Stimulated activated effector memory CD8-positive, alpha-beta T cell treated with anti-CD3 and anti-CD28 coated beads, Interleukin-12 subunit alpha, Interleukin-12 subunit beta, amount 100 ng/mL, for 72 hours (primary cell): ENCODE data around the gene TEX38.
A peak's percentile ranks its signal among the peaks of the same experiment; 100 is the strongest.

Source experiments
- ATAC-seq: fragments of 150-1000 bp; cut with Tn5 transposase; 2 replicates; pipeline ENCODE4 v1.10.0; 2021
- DNase-seq, 2 donors: peaks; one replicate each; pipeline ENCODE4 v3.0.0; 2021 to 2022; ENCODE audit warnings: low spot score in 2 of 2
- H3K27ac Mint-ChIP-seq: one replicate; pipeline ENCODE4 v1.8.0; 2022; ENCODE audit warnings: mild to moderate bottlenecking, mixed read lengths
- H3K36me3 Mint-ChIP-seq: one replicate; pipeline ENCODE4 v1.8.0; 2022; ENCODE audit warnings: mild to moderate bottlenecking, mixed read lengths
- H3K4me1 Mint-ChIP-seq: one replicate; pipeline ENCODE4 v1.8.0; 2022; ENCODE audit warnings: mixed read lengths
- H3K4me3 Mint-ChIP-seq: one replicate; pipeline ENCODE4 v1.8.0; 2022; ENCODE audit warnings: mild to moderate bottlenecking, mixed read lengths
- H3K9me3 Mint-ChIP-seq: one replicate; pipeline ENCODE4 v1.8.0; 2022; ENCODE audit warnings: mixed read lengths

The TEX38 gene

GRCh38 chr1:46672696-46673095, 1.0 kb downstream of the TEX38 start:
- H3K4me1 Mint-ChIP-seq: peaks cover 35% of the 10 kb centered on the region
- H3K9me3 Mint-ChIP-seq: no peaks in the 10 kb centered on the region
- peaks cover 40% of the 10 kb centered on the region for H3K36me3 Mint-ChIP-seq
- ATAC-seq: no peak
- H3K27ac Mint-ChIP-seq: peak overlapping the region; percentile 69
- H3K4me3 Mint-ChIP-seq: no peak overlapping the region
- DNase-seq: no peak

- no peak overlapping the region for H3K4me3 Mint-ChIP-seq
- ATAC-seq (peak; percentile 85), DNase-seq (no peak)
- peaks cover 50% of the 10 kb centered on the region for H3K36me3 Mint-ChIP-seq
- H3K9me3 Mint-ChIP-seq: no peaks in the 10 kb centered on the region
- peak overlapping the region; percentile 69 for H3K27ac Mint-ChIP-seq
- H3K4me1 Mint-ChIP-seq: peaks cover 35% of the 10 kb centered on the region
These were observed 2.1 kb downstream of the TEX38 start for GRCh38 chr1:46673749-46674182.

- peak overlapping the region; percentile 94 for H3K27ac Mint-ChIP-seq
- peaks cover 70% of the 10 kb centered on the region for H3K36me3 Mint-ChIP-seq
These were observed 4.1 kb downstream of the TEX38 start for GRCh38 chr1:46675549-46676314.

GRCh38 chr1:46676531-46676930, 4.9 kb downstream of the TEX38 start:
- Mint-ChIP-seq H3K4me1 (peaks cover 35% of the 10 kb centered on the region), H3K27ac (peak overlapping the region; percentile 94), H3K9me3 (no peaks in the 10 kb centered on the region), H3K36me3 (peaks cover 78% of the 10 kb centered on the region), H3K4me3 (no peak overlapping the region)
- ATAC-seq (no peak), DNase-seq (no peak)

More at GRCh38 chr1:46675549-46676314, 4.1 kb downstream of the TEX38 start:
- DNase-seq (no peak), ATAC-seq (peak; percentile 67)
- peak overlapping the region; percentile 39 for H3K4me3 Mint-ChIP-seq
- no peaks in the 10 kb centered on the region for H3K9me3 Mint-ChIP-seq
- peaks cover 35% of the 10 kb centered on the region for H3K4me1 Mint-ChIP-seq

- no peak for DNase-seq
- ATAC-seq: no peak
- Mint-ChIP-seq H3K4me3 (no peak overlapping the region), H3K27ac (peak overlapping the region; percentile 94), H3K4me1 (peaks cover 35% of the 10 kb centered on the region), H3K9me3 (no peaks in the 10 kb centered on the region), H3K36me3 (peaks cover 84% of the 10 kb centered on the region)
These were observed 5.7 kb downstream of the TEX38 start for GRCh38 chr1:46677339-46677738.

GRCh38 chr1:46679789-46680573, 8.3 kb downstream of the TEX38 start:
- DNase-seq: no peak

GRCh38 chr1:46681333-46682034, 9.8 kb downstream of the TEX38 start:
- Mint-ChIP-seq H3K4me3 (no peak overlapping the region), H3K36me3 (peaks cover 100% of the 10 kb centered on the region), H3K27ac (peak overlapping the region; percentile 85), H3K4me1 (peaks cover 11% of the 10 kb centered on the region), H3K9me3 (no peaks in the 10 kb centered on the region)
- no peak for DNase-seq
- ATAC-seq: no peak

More at GRCh38 chr1:46679789-46680573, 8.3 kb downstream of the TEX38 start:
- no peak overlapping the region for H3K27ac Mint-ChIP-seq
- peaks cover 25% of the 10 kb centered on the region for H3K4me1 Mint-ChIP-seq
- ATAC-seq: no peak
- no peaks in the 10 kb centered on the region for H3K9me3 Mint-ChIP-seq
- H3K4me3 Mint-ChIP-seq: no peak overlapping the region
- H3K36me3 Mint-ChIP-seq: peaks cover 97% of the 10 kb centered on the region

GRCh38 chr1:46682064-46682463, 10.4 kb downstream of the TEX38 start:
- Mint-ChIP-seq H3K9me3 (no peaks in the 10 kb centered on the region), H3K4me3 (no peak overlapping the region), H3K27ac (peak overlapping the region; percentile 85), H3K36me3 (peaks cover 100% of the 10 kb centered on the region), H3K4me1 (peaks cover 6% of the 10 kb centered on the region)
- no peak for DNase-seq
- no peak for ATAC-seq

GRCh38 chr1:46684670-46685069, 13.0 kb downstream of the TEX38 start:
- no peak for ATAC-seq
- Mint-ChIP-seq H3K36me3 (peaks cover 100% of the 10 kb centered on the region), H3K9me3 (no peaks in the 10 kb centered on the region), H3K27ac (peak overlapping the region; percentile 41), H3K4me1 (no peaks in the 10 kb centered on the region), H3K4me3 (no peak overlapping the region)
- DNase-seq: no peak

GRCh38 chr1:46686255-46686654, 14.6 kb downstream of the TEX38 start:
- ATAC-seq: no peak
- no peak for DNase-seq
- Mint-ChIP-seq H3K4me3 (no peak overlapping the region), H3K9me3 (no peaks in the 10 kb centered on the region), H3K36me3 (peaks cover 99% of the 10 kb centered on the region), H3K4me1 (no peaks in the 10 kb centered on the region), H3K27ac (peak overlapping the region; percentile 42)

- peak overlapping the region; percentile 42 for H3K27ac Mint-ChIP-seq
- peaks cover 99% of the 10 kb centered on the region for H3K36me3 Mint-ChIP-seq
- no peaks in the 10 kb centered on the region for H3K9me3 Mint-ChIP-seq
- H3K4me3 Mint-ChIP-seq: no peak overlapping the region
- no peak for DNase-seq
- no peaks in the 10 kb centered on the region for H3K4me1 Mint-ChIP-seq
- no peak for ATAC-seq
These were observed 15.5 kb downstream of the TEX38 start for GRCh38 chr1:46687093-46687659.

GRCh38 chr1:46687921-46688509, 16.4 kb downstream of the TEX38 start:
- H3K9me3 Mint-ChIP-seq: no peaks in the 10 kb centered on the region
- DNase-seq: no peak
- no peak overlapping the region for H3K4me3 Mint-ChIP-seq
- peaks cover 99% of the 10 kb centered on the region for H3K36me3 Mint-ChIP-seq
- H3K27ac Mint-ChIP-seq: peak overlapping the region; percentile 70
- no peaks in the 10 kb centered on the region for H3K4me1 Mint-ChIP-seq
- no peak for ATAC-seq

GRCh38 chr1:46689356-46689755, 17.7 kb downstream of the TEX38 start:
- no peak overlapping the region for H3K4me3 Mint-ChIP-seq
- no peaks in the 10 kb centered on the region for H3K9me3 Mint-ChIP-seq
- H3K36me3 Mint-ChIP-seq: peaks cover 99% of the 10 kb centered on the region
- no peak for ATAC-seq
- peak overlapping the region; percentile 70 for H3K27ac Mint-ChIP-seq
- H3K4me1 Mint-ChIP-seq: no peaks in the 10 kb centered on the region
- DNase-seq: no peak

GRCh38 chr1:46689897-46690296, 18.2 kb downstream of the TEX38 start:
- peaks cover 99% of the 10 kb centered on the region for H3K36me3 Mint-ChIP-seq

More at GRCh38 chr1:46689897-46690296, 18.2 kb downstream of the TEX38 start:
- Mint-ChIP-seq H3K27ac (peak overlapping the region; percentile 70), H3K4me1 (no peaks in the 10 kb centered on the region), H3K4me3 (no peak overlapping the region), H3K9me3 (no peaks in the 10 kb centered on the region)
- no peak for DNase-seq
- ATAC-seq: no peak
